H9 (cell line): ENCODE results near the gene PPL. TPM values are rescaled to one million over a fixed set of nuclear protein-coding genes. Genes with fewer than 3 reads are reported as not detected.

Experiments used
- DNase-seq: peaks from one replicate; pipeline ENCODE4 v3.0.0-alpha.2; 2017
- H2AFZ ChIP-seq: one replicate; pipeline ENCODE4 v1.6.1; 2013; ENCODE audit warnings: mild to moderate bottlenecking, low read length, control low read depth, moderate library complexity
- H2AK5ac ChIP-seq: 2 replicates; pipeline ENCODE4 v1.6.1; 2013; ENCODE audit warnings: low read length, control low read depth, mixed read lengths; ENCODE audit not compliant: insufficient read length
- H2BK120ac ChIP-seq: one replicate; pipeline ENCODE4 v1.6.1; 2013; ENCODE audit warnings: low read depth, mild to moderate bottlenecking, low read length, control low read depth, inconsistent platforms; ENCODE audit not compliant: poor library complexity, severe bottlenecking
- H2BK12ac ChIP-seq: 2 replicates; pipeline ENCODE4 v1.6.1; 2013; ENCODE audit warnings: low read length, control low read depth, mixed read lengths, low read depth; ENCODE audit not compliant: insufficient read length
- H2BK15ac ChIP-seq: 2 replicates; pipeline ENCODE4 v1.6.1; 2013; ENCODE audit warnings: low read depth, low read length, control low read depth
- H2BK20ac ChIP-seq: one replicate; pipeline ENCODE4 v1.6.1; 2013; ENCODE audit warnings: low read depth, mild to moderate bottlenecking, low read length, control low read depth, inconsistent platforms; ENCODE audit not compliant: poor library complexity, severe bottlenecking
- H2BK5ac ChIP-seq: 2 replicates; pipeline ENCODE4 v1.6.1; 2013; ENCODE audit warnings: low read length, control low read depth, mixed read lengths; ENCODE audit not compliant: insufficient read length
- H3K14ac ChIP-seq: 2 replicates; pipeline ENCODE4 v1.6.1; 2013; ENCODE audit warnings: low read length, control low read depth; ENCODE audit not compliant: insufficient read depth
- H3K18ac ChIP-seq: 2 replicates; pipeline ENCODE4 v1.6.1; 2013; ENCODE audit warnings: low read depth, mild to moderate bottlenecking, mixed read lengths, low read length, control low read depth; ENCODE audit not compliant: insufficient read length
- H3K23ac ChIP-seq: 2 replicates; pipeline ENCODE4 v1.6.1; 2013; ENCODE audit warnings: low read length, control low read depth, mixed read lengths, low read depth; ENCODE audit not compliant: insufficient read length
- H3K23me2 ChIP-seq: 2 replicates; pipeline ENCODE4 v1.6.1; 2013; ENCODE audit warnings: low read depth, mild to moderate bottlenecking, mixed read lengths, low read length, control low read depth; ENCODE audit not compliant: insufficient read length, poor library complexity, severe bottlenecking
- H3K27ac ChIP-seq: 2 replicates; pipeline ENCODE4 v1.5.1; 2013; ENCODE audit warnings: low read length, control low read depth, mixed read lengths, low read depth; ENCODE audit not compliant: insufficient read length
- H3K27me3 ChIP-seq: 2 replicates; pipeline ENCODE4 v1.6.1; 2013; ENCODE audit warnings: low read length, control low read depth, inconsistent platforms; ENCODE audit not compliant: insufficient read depth
- H3K4ac ChIP-seq: 2 replicates; pipeline ENCODE4 v1.6.1; 2013; ENCODE audit warnings: low read depth, mild to moderate bottlenecking, control low read depth, inconsistent platforms, low read length, moderate library complexity
- H3K4me1 ChIP-seq: 2 replicates; pipeline ENCODE4 v1.6.1; 2013; ENCODE audit warnings: low read length, control low read depth, inconsistent platforms; ENCODE audit not compliant: insufficient read depth
- H3K4me2 ChIP-seq: 2 replicates; pipeline ENCODE4 v1.6.1; 2013; ENCODE audit warnings: low read length, control low read depth, mixed read lengths; ENCODE audit not compliant: insufficient read length, insufficient read depth
- H3K56ac ChIP-seq: 2 replicates; pipeline ENCODE4 v1.6.1; 2013; ENCODE audit warnings: low read depth, mild to moderate bottlenecking, mixed read lengths, low read length, control low read depth; ENCODE audit not compliant: insufficient read length
- H3K79me1 ChIP-seq: 2 replicates; pipeline ENCODE4 v1.6.1; 2013; ENCODE audit warnings: low read depth, mild to moderate bottlenecking, moderate library complexity, low read length, control low read depth, inconsistent platforms; ENCODE audit not compliant: insufficient read depth, poor library complexity, severe bottlenecking
- H3K79me2 ChIP-seq: 2 replicates; pipeline ENCODE4 v1.6.1; 2013; ENCODE audit warnings: low read length, control low read depth, inconsistent platforms; ENCODE audit not compliant: insufficient read depth
- H3K9ac ChIP-seq: 2 replicates; pipeline ENCODE4 v1.6.1; 2013; ENCODE audit warnings: low read length, control low read depth, mixed read lengths; ENCODE audit not compliant: insufficient read length; ENCODE audit errors: extremely low read depth
- H3K9me3 ChIP-seq: one replicate; pipeline ENCODE4 v1.6.1; 2013; ENCODE audit warnings: low read depth, low read length, inconsistent platforms; ENCODE audit not compliant: control insufficient read depth
- H3T11ph ChIP-seq: one replicate; pipeline ENCODE4 v1.6.1; 2013; ENCODE audit warnings: mild to moderate bottlenecking, low read length, control low read depth, inconsistent platforms
- H4K20me1 ChIP-seq: one replicate; pipeline ENCODE4 v1.6.1; 2013; ENCODE audit not compliant: control insufficient read depth, insufficient read length, insufficient read depth
- H4K5ac ChIP-seq: 2 replicates; pipeline ENCODE4 v1.6.1; 2013; ENCODE audit warnings: low read depth, mild to moderate bottlenecking, mixed read lengths, low read length, control low read depth; ENCODE audit not compliant: insufficient read length
- H4K8ac ChIP-seq: replicated peaks from 2 replicates; pipeline ENCODE4 v1.6.1; 2013; ENCODE audit warnings: low read length, control low read depth, mixed read lengths, low read depth; ENCODE audit not compliant: insufficient read length
- H4K91ac ChIP-seq: 2 replicates; pipeline ENCODE4 v1.6.1; 2013; ENCODE audit warnings: low read depth, mild to moderate bottlenecking, moderate library complexity, mixed read lengths, low read length, control low read depth; ENCODE audit not compliant: insufficient read length
- H3K27ac Mint-ChIP-seq, 3 experiments: 2 replicates in 2 of 3; 3 replicates in 1 of 3; pipeline ENCODE4 v1.8.0; 2020 to 2021; ENCODE audit warnings: mixed read lengths in 3 of 3, mild to moderate bottlenecking in 1 of 3, moderate library complexity in 1 of 3
- H3K27me3 Mint-ChIP-seq: 2 replicates; pipeline ENCODE4 v1.8.0; 2021; ENCODE audit warnings: low read depth, mild to moderate bottlenecking, moderate library complexity, mixed read lengths
- H3K36me3 Mint-ChIP-seq, 3 experiments: 2 replicates in 2 of 3; 3 replicates in 1 of 3; pipeline ENCODE4 v1.8.0; 2020 to 2021; ENCODE audit warnings: low read depth in 3 of 3, mixed read lengths in 3 of 3; ENCODE audit not compliant: insufficient read depth in 1 of 3
- H3K4me1 Mint-ChIP-seq, 2 experiments: 2 replicates each; pipeline ENCODE4 v1.8.0; 2020; ENCODE audit warnings: mixed read lengths in 2 of 2
- H3K4me3 Mint-ChIP-seq, 2 experiments: 2 replicates in 1 of 2; 3 replicates in 1 of 2; pipeline ENCODE4 v1.8.0; 2020 to 2021; ENCODE audit warnings: mild to moderate bottlenecking in 2 of 2, mixed read lengths in 2 of 2, moderate library complexity in 1 of 2
- H3K9me3 Mint-ChIP-seq, 2 experiments: 2 replicates in 1 of 2; 3 replicates in 1 of 2; pipeline ENCODE4 v1.8.0; 2020; ENCODE audit warnings: mild to moderate bottlenecking in 2 of 2, mixed read lengths in 2 of 2, moderate library complexity in 1 of 2
- WGBS: extraction: QIAGEN DNeasy Blood & Tissue Kit; methylation state at CpG from one replicate; pipeline ENCODE4 v1.1.7; 2013; ENCODE audit warnings: missing lambda C conversion rate, low lambda C conversion rate, mixed read lengths; ENCODE audit not compliant: insufficient read length; ENCODE audit errors: extremely low coverage; 5-methylcytosine and 5-hydroxymethylcytosine counted together
- total RNA-seq: library from RNA; stranded (reverse); gene quantifications from 2 replicates; pipeline ENCODE4 v1.2.1, GENCODE V29; 2021
- TF ChIP-seq, protein P1 (sequence below): fragments of 200-600 bp; sonication (generic); conservative IDR thresholded peaks from 3 replicates; pipeline ENCODE4 v1.8.0; 2021; ENCODE audit warnings: antibody characterized with exemption, mild to moderate bottlenecking

Gene PPL
- total RNA-seq, 1 experiment from 2014 or later = 29.2 TPM

GRCh38 chr16:4870138-4870671 is 66.7 kb downstream of the PPL start:
- no peak overlapping the region for H3K9ac ChIP-seq
- no peak overlapping the region for H3K4me3 Mint-ChIP-seq
- H2AK5ac ChIP-seq = no peak overlapping the region
- WGBS = no CpG with 5 or more reads among the region's 21 CpGs
- H2AFZ ChIP-seq = no peak overlapping the region
- peaks cover 5% of the 10 kb centered on the region; the same call in 1 of the 2 replicates for H3K79me2 ChIP-seq
- H3K18ac ChIP-seq = no peak overlapping the region
- no peaks in the 10 kb centered on the region for H3K4me1 Mint-ChIP-seq
- H2BK120ac ChIP-seq = no peak overlapping the region
- H2BK20ac ChIP-seq = no peak overlapping the region
- no peak overlapping the region for H3K4ac ChIP-seq
- no peaks in the 10 kb centered on the region for H3K79me1 ChIP-seq
- H3K56ac ChIP-seq = no peak overlapping the region
- H3K27ac ChIP-seq = no peak overlapping the region
- DNase-seq = no peak
- no peaks in the 10 kb centered on the region; the same call in 1 of the 2 replicates for H3K27me3 ChIP-seq
- no peaks in the 10 kb centered on the region for H3K23me2 ChIP-seq
- no peak overlapping the region for H3K14ac ChIP-seq
- no peaks in the 10 kb centered on the region for H4K20me1 ChIP-seq
- H3K4me1 ChIP-seq = no peaks in the 10 kb centered on the region
- no peak overlapping the region for H4K5ac ChIP-seq
- no peaks in the 10 kb centered on the region for H3K27me3 Mint-ChIP-seq
- no peak overlapping the region for H4K8ac ChIP-seq
- H3K23ac ChIP-seq = no peak overlapping the region
- H4K91ac ChIP-seq = no peak overlapping the region
- H2BK5ac ChIP-seq = no peak overlapping the region
- TF ChIP-seq, protein P1, sequence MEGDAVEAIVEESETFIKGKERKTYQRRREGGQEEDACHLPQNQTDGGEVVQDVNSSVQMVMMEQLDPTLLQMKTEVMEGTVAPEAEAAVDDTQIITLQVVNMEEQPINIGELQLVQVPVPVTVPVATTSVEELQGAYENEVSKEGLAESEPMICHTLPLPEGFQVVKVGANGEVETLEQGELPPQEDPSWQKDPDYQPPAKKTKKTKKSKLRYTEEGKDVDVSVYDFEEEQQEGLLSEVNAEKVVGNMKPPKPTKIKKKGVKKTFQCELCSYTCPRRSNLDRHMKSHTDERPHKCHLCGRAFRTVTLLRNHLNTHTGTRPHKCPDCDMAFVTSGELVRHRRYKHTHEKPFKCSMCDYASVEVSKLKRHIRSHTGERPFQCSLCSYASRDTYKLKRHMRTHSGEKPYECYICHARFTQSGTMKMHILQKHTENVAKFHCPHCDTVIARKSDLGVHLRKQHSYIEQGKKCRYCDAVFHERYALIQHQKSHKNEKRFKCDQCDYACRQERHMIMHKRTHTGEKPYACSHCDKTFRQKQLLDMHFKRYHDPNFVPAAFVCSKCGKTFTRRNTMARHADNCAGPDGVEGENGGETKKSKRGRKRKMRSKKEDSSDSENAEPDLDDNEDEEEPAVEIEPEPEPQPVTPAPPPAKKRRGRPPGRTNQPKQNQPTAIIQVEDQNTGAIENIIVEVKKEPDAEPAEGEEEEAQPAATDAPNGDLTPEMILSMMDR = no peak
- H3K4me2 ChIP-seq = no peak overlapping the region
- H3K9me3 Mint-ChIP-seq = no peaks in the 10 kb centered on the region
- H3T11ph ChIP-seq = no peak overlapping the region
- peak overlapping the region in 1 of 3 experiments; percentile 75; a peak in 1 of 7 replicates for H3K27ac Mint-ChIP-seq
- H3K36me3 Mint-ChIP-seq = peaks cover 31 to 68% (median 65%) of the 10 kb centered on the region in 3 experiments
- no peaks in the 10 kb centered on the region for H3K9me3 ChIP-seq
- no peak overlapping the region for H2BK12ac ChIP-seq
- no peak overlapping the region for H2BK15ac ChIP-seq
